Erythroblast (primary cell): ENCODE measurements around the gene ITGA2.

ENCODE experiments used
- GATA1 ChIP-seq: IDR thresholded peaks from 2 replicates; pipeline ENCODE4 v1.6.1; 2011; ENCODE audit warnings: low read depth, mild to moderate bottlenecking, control low read depth, low read length, moderate library complexity
- POLR2A ChIP-seq: IDR thresholded peaks from 2 replicates; pipeline ENCODE4 v1.6.1; 2011; ENCODE audit warnings: mild to moderate bottlenecking, low read length

DNA sequence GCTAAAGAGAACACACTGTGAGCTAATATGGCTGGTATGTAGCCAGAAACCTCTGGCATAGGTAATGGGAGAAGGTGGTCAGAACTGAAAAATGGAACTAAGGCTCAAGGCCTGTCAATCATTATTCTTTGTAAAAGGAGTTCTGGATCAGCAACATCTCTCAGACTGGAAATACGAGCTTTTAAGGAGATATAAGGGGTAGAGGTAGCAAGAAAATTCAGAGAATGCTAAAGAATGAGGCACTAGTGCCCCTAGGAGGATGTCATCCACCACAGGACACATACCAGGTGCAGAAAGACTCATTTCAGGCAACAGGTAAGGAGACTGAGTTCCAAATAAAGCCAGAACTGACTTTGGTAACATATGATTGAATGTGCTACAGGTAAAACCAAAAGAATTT, 139.3 kb downstream of the ITGA2 start:
- TF ChIP-seq POLR2A (no peak), GATA1 (no peak)
